Globus pallidus (tissue), 1 donor: Measurements from ENCODE around the gene TP53BP1.

Source experiments
- DNase-seq: peaks from one replicate; pipeline ENCODE4 v3.0.0-alpha.2; 2015; ENCODE audit warnings: low spot score

The TP53BP1 gene

DNA sequence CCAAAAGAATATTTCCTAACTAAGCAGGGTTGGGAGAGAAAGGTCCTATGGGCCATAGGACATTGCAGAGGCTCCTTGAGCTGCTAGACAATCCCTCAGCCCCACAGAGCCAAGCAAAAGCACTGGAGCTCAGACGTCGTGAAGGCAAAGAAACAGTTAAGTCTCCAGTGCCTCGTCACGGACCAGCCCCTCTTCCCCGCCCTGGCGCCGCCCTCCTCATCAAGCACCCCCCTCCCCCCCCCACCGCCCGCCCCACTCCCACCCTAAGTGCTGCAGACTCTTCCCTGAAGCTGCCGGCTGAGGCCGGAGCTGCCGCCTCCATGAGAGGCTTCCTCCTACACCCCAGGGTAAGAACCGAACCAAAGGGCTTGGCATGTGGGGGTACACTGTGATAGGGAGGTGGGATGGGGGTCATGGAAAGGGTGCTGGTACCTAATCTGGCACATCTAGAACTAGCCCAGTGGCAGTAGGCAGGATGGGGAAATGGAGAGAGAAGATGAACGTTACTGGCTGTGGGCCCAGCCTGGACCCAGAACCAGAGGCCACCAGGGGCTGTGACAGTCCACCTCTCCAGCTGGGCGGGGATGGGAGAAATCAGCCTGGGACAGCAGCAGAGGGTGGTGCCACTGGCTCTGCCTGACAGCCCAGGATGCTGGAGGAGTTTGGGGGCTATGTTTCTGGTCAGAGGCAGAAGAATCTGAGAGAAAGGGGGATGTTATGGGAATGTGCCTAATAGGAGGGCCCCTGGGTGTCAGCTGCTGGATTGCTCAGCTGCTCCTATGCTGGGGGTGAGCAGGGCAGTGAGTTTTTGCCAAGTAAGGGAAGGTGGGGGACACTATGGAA is 24.6 kb upstream of the TP53BP1 start, which contains the start of gene MAP1A:
TSS of gene MAP1A (plus strand) at position 255 of the 843 bp plus-strand sequence. CDS start 3,866 bp downstream, outside the sequence.
- peak; percentile 80 for DNase-seq

DNA sequence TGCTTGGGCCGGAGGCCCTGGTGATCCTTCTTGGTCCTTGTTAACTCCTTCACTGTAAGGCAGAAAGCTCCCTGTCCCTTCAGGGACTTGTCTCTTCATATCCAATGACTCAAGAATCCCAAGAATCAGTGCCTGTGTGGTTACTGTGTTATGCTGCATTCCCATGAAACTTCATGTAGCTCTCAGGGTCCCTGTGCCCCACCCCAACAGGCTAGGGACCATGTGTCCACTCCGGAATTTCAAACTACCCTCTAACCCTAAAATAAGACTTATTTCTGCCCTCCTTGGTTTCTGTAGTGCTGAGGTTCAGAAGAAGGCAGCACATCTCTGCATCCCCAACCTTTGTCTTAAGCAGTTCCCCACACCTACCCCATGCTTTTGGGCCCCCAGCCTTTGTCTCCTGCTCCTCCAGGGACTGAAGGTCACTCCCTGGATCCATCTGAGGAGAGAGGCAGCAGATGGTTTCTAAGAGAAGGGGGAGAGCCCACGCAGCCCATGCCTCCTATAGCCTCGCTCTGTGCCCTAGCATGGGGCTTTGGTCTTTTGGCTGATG is 23.9 kb upstream of the TP53BP1 start:
- peak; percentile 41 for DNase-seq

GRCh38 chr15:43516185-43516584 is 23.2 kb upstream of the TP53BP1 start:
- no peak for DNase-seq

DNA sequence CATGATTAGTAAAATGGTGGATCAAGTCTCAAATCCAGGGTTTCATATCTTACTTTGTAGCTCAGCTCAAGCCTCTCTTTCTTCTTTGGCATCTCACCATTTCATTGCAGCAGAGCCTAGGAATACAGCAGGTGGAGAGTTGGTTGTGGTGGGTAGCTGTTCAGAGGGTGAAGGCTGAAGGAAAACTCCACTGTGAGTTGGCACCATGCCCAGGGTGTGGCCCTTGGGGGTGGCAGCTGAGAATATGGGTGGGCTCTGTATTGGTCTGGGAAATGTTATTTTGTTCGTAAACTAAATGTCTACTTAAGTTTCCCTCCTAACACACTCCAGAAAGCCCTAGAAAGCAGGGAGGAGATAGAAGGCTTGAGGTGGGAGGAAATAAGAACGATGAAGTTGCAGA is 22.8 kb upstream of the TP53BP1 start:
- no peak for DNase-seq

DNA sequence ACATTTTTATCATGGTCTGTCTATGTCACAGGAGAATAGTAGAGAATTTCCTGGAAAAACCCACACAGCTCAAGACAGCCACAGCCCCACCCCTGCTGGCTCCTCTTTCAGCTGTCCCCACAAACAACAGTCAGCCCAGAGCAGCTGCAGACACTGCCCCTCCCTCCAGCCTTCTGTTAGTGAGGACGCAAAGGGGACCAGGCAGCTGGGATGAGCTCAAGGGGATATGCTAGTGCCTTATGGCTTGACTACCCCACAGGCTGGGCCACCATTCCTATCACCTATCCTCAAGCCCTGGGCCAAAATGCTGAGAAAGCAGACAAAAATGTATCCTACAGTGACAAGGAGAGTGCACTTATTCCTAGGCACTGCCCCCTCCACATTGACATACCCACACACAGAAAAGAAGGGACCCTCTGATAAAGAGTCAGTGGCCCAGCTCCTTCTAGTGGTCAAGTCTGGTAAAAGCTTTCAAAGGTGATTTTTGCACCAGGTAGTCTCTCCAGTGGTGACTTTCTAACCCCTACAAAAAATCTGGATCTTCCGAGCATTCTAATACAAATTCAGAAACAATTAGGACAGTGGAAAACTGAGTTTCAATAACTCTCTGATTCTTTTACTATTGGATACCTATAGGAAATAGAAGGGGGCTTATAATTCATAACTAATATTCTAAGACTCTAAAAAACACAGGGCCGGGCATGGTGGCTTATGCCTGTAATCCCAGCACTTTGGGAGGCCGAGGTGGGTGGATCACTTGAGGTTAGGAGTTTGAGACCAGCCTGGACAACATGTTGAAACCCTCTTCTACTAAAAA is 21.5 kb upstream of the TP53BP1 start:
- peak; percentile 95 for DNase-seq

DNA sequence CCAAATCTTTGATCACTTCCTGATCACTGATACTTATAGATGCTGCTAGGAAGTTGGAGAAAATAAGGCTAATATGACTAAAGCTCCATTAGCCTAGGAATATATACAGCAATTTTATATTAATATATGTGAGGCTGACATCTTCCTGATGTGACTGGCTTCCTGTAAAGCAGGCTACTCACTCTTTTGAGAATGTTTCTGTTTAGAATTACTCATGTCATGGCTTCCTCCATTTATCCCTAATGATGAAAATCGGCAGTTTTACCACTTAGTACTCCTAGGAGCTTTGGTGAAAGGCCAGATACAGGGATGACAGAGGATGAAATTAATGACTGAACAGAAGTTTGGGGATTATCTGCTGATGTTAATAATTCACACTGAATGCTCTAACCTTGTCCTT is 20.6 kb upstream of the TP53BP1 start:
- no peak for DNase-seq

DNA sequence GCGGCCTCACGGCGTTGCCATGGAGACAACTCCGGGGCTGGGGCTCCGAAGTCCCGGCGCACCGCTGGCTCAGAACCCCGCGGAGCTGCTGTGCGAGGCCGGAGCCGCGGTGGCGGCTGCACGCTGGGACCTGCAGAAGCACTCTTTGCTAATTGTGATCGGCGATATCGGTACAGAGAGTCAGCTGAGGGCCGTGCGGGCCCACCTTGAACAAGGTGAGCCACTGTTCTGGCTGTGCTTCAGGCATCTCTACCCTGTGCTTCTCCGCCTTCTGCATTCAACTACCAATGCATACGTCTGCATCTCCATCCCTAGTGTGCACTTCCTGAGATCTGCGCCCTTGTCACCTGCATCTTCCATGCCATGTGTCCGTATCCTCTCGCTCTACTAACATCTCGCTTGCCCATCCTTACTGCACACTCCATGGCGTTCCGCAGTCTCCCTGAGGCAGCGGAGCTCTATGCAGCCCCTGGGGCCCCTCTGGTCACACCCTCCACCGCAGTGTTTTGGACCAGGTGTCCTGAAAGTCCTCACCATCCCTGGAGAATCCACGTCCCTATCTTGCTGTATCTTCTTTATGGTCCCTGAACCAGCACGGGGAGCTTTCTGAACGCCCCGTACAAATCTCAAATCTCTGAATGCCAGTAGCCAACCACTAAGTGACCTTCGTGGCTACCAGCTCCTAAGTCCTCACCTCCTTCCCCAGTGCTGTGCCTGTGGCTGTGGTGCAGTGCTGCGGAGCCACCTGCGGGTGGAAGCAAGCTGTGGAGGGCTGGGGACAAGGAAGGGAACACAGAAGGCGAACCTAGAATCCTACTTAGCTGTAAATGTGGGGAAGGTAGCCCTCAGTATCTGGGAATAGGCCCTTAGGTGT is 18.3 kb upstream of the TP53BP1 start:
- peak; percentile 53 for DNase-seq

GRCh38 chr15:43510200-43511011 is 17.4 kb upstream of the TP53BP1 start:
- peak; percentile 99 for DNase-seq

DNA sequence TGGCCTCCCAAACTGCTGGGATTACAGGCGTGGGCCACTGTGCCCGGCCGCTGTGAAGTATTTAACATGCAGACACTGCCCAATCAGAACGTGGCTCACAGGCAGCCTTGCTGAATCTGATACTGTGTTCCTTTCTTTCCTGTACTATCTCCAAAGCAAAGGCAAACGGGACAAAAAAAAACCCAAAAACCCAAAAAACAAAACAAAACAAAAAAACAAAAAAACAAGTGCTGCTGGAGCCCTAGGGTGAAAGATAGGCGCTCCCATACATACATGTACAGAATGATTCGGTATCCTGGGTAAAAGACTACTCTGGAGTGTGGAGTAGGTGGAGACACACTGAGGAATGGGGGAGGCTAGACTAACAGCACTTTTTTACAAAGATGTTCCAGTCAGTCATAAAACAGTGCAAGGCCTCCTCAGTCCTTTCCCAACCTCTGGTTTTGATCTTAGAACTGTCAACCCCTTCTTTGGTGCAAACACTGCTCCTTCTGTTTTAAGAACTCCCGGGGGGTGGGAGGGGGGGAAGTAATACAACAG is 16.8 kb upstream of the TP53BP1 start:
- DNase-seq = peak; percentile 53

- DNase-seq = no peak
Observed at GRCh38 chr15:43508991-43509659, 16.2 kb upstream of the TP53BP1 start.

GRCh38 chr15:43508421-43508820 is 15.5 kb upstream of the TP53BP1 start:
- no peak for DNase-seq

DNA sequence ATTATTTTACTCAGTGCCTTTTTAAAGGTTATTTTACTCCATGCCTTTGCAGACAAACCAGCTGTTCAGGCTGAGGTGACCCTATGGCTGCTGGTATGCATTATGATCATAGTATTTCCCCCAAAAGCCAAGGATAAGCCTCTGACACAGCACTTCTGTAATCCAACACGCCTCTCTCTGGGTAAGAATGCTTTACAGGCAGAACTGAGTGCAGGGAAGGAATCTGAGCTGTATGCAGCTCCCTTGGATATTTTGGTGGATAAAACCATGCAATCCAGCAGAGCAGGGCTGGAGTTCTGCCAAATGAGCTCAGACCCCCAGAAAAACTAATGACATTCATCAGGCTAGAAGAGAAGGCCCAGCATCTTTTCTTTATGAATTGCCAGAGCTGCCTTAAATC is 12.8 kb upstream of the TP53BP1 start:
- DNase-seq = no peak

DNA sequence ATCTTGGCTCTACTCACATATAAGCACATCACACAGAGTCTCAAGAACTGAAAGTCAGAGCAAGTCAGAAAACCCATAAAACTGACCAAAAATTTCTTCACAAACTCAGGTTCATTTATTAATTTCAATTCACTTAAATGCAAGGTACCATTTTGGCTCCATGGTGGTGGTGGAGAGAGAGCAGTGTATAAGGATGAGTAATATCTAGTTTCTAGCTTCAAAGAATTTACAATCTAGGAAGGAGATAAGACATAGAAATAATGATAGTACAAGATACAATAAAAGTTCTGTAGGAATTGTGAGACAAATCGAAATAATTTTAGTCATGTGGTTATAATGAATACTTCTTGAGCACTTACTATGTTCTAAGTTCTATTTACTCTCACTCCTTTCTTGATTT is 6.7 kb upstream of the TP53BP1 start:
- DNase-seq = no peak

- DNase-seq = no peak
Observed at GRCh38 chr15:43498990-43499389, 6.0 kb upstream of the TP53BP1 start.

DNA sequence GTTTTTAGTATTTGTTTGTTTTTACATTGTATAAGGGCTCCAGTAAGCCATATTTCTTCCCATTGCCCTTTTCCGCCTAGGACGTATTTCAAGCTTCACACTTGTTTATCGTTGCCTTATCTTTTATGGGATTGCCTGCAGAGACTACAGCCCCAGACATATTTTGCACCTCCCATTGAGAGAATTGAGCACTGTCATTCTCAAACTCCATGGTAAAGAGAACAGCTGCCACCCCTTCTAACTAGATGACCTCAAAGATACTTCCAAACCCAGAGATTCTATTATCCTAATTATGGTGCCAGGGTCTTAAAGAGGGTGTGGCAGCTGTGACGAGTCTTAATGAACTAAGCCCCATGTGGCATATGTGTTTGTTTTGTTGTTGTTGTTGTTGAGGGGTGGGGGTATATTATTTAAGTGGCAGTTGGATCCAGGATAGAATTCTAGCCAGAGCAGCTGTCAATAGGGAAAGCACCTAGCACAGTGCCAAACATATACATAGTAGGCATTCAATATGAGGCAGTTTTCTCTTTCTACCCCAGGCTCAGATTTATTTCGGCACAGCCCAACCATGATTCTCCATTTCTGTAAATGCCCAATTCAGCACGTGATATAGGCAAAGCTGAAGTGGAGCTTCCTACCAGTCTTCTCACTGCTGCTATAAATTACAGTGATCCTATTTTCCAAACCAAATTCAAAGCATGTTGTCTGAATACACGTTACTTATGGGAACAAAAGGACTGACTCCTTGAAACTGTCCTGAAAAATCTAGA is 932 bp upstream of the TP53BP1 start:
- no peak for DNase-seq

DNA sequence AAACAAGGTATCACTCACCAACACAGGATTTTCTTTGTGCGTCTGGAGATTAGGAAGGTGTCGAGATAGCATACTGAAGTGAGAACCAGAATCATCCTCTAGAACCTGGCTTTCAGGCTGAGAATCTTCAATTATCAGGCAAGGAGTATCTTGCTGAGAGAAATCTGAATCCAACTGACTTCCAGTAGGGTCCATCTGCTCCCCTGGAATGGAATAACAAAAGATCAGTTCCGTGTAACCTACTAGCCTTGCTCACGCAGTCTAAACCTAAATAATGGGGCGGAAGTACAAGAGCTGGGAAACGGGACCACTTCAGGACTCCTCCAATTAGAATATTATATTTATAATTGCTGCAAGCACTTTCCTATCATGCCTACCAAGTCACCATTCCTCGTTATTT is 690 bp downstream of the TP53BP1 start:
- DNase-seq = no peak

GRCh38 chr15:43489191-43489590 is 3.8 kb downstream of the TP53BP1 start:
- no peak for DNase-seq

DNA sequence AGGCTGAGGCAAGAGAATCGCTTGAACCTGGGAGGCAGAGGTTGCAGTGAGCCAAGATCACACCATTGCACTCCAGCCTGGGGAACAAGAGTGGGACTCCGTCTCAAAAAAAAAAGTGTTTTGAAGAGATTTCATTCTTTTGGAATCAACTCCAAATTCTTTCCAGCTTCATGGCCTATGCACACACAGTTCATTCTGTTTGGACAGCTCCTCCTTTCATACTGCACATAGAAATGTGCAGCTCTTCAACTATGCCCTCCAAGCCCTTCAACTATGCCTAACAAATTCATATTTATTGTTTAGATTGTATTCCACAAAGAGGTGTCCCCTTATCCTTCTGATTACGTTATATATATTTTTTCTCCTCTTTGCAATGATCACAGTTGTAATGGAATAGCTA is 4.2 kb downstream of the TP53BP1 start:
- no peak for DNase-seq

DNA sequence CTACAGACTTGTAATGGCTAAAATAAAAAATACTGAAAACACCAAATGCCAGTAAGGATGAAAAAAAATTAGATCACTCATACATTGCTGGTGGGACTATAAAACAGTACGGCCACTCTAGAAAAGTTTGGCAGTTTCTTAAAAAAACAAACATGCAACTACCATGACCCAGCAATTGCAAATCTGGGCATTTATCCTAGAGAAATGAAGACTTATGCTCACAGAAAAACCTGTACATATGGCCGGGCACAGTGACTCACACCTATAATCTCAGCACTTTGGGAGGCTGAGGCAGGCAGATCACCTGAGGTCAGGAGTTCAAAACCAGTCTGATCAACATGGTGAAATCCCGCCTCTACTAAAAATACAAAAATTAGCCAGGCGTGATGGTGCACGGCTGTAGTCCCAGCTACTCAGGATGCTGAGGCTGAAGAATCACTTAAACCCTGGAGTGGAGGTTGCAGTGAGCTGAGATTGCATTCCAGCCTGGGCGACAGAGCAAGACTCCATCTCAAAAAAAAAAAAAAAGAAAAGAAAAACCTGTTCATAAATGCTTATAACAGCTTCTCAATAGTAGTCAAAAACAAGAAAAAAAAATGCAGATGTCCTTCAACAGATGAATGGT is 5.6 kb downstream of the TP53BP1 start:
- DNase-seq = no peak
